Transverse colon (tissue), 4 donors: ENCODE data around the gene TPM1. TPM values are rescaled to one million over a fixed set of nuclear protein-coding genes. Genes with fewer than 3 reads are reported as not detected.
"Not testable (repeated sequence)": the region's sequence is repeated elsewhere in the genome, so short reads cannot be mapped to it uniquely, and the experiment has no call there.

ENCODE experiments used
- DNase-seq: peaks from one replicate; pipeline ENCODE4 v3.0.0-alpha.2; 2019
- H3K27ac ChIP-seq, 4 donors: fragments of 200-600 bp; sonication (generic); 2 replicates each; pipeline ENCODE4 v1.5.1; 2016 to 2018; ENCODE audit warnings: inconsistent platforms in 4 of 4
- H3K27me3 ChIP-seq: fragments of 200-600 bp; sonication (generic); 2 replicates; pipeline ENCODE4 v1.5.1; 2017; ENCODE audit warnings: inconsistent platforms
- H3K36me3 ChIP-seq, 4 donors: fragments of 200-600 bp; sonication (generic); 2 replicates each; pipeline ENCODE4 v1.5.1; 2017 to 2019; ENCODE audit warnings: inconsistent platforms in 4 of 4
- H3K4me1 ChIP-seq, 4 donors: fragments of 200-600 bp; sonication (generic); 2 replicates each; pipeline ENCODE4 v1.5.1; 2017 to 2020; ENCODE audit warnings: inconsistent platforms in 4 of 4
- H3K4me3 ChIP-seq, 4 donors: fragments of 200-600 bp; sonication (generic); 1 replicate in 1 of 4; 2 replicates in 3 of 4; pipeline versions ENCODE4 v1.5.1 to v1.6.1; 2017 to 2019; ENCODE audit warnings: inconsistent platforms in 4 of 4
- H3K9me3 ChIP-seq, 2 donors: fragments of 200-600 bp; sonication (generic); 2 replicates each; pipeline ENCODE4 v1.5.1; 2017 to 2019; ENCODE audit warnings: inconsistent platforms in 2 of 2
- CTCF ChIP-seq, 5 experiments: fragments of 200-600 bp in 3 of 5; fragments of 450-650 bp in 2 of 5; sonication (generic) in 3 of 5; IDR thresholded peaks; 1 replicate in 2 of 5; 2 replicates in 3 of 5; pipeline ENCODE4 v1.5.1; 2016 to 2017; ENCODE audit warnings: antibody characterized with exemption in 5 of 5, inconsistent platforms in 3 of 5, mild to moderate bottlenecking in 2 of 5, moderate library complexity in 1 of 5
- EP300 ChIP-seq: sonication (generic); formaldehyde crosslinking; IDR thresholded peaks from one replicate; pipeline ENCODE4 v1.6.1; 2017; ENCODE audit warnings: antibody characterized with exemption, low read depth
- POLR2A ChIP-seq: fragments of 450-650 bp; IDR thresholded peaks from one replicate; pipeline ENCODE4 v1.6.1; 2016; ENCODE audit warnings: antibody characterized with exemption, mild to moderate bottlenecking, moderate library complexity
- POLR2AphosphoS5 ChIP-seq, 3 donors: sonication (generic); formaldehyde crosslinking; IDR thresholded peaks; one replicate each; pipeline ENCODE4 v1.6.1; 2016; ENCODE audit warnings: antibody characterized with exemption in 3 of 3
- WGBS, 2 donors: methylation state at CpG; one replicate each; pipeline ENCODE4 v1.1.5; 2018; ENCODE audit warnings: low coverage in 1 of 2; 5-methylcytosine and 5-hydroxymethylcytosine counted together
- in situ Hi-C, 4 donors: fragments of 200-750 bp; cut with MboI; loops; one replicate each; pipeline versions ENCODE4 v1.15.0 to v1.15.1; 2017; ENCODE audit warnings: low sequenced_read_pairs in 3 of 4, low pct_ligation_motif_present in 1 of 4, low pct_unique_long_range_greater_than_20kb in 1 of 4
- intact Hi-C: fragments of 100-400 bp; cut with DNase I; formaldehyde crosslinking; loops from one replicate; pipeline ENCODE4 v1.15.1; 2023; ENCODE audit warnings: low total_unique reads
- total RNA-seq, 4 donors: library from RNA; depleted of rRNA; stranded (reverse); fragments of >200 nt; gene quantifications; one replicate each; pipeline ENCODE4 v1.1.0, GENCODE V29; 2016

TPM1 gene
- total RNA-seq, 4 donors from 2014 or later: 775 to 2,480 (median 1,140) TPM

- WGBS, 2 donors: 50 to 58% methylated on average over 1 to 2 of the region's 2 CpGs
- Histone ChIP-seq H3K36me3 (no peaks in the 10 kb centered on the region), H3K4me1 (peaks cover under 1 to 23% (median 3%) of the 10 kb centered on the region in 4 donors), H3K27ac (peak overlapping the region; percentile 28 to 54 (median 39)), H3K27me3 (no peaks in the 10 kb centered on the region), H3K4me3 (no peak overlapping the region), H3K9me3 (no peaks in the 10 kb centered on the region)
- DNase-seq: no peak
- intact Hi-C loops (loop anchor here (5.0 kb wide), 2 partner anchors 47 to 247 kb away; no protein-coding TSS in a partner anchor), in situ Hi-C loops (no loop called here)
- no peak for TF ChIP-seq CTCF (IDR thresholded peaks at IDR 0.05)
- no peak for TF ChIP-seq POLR2A
- TF ChIP-seq POLR2AphosphoS5 (IDR thresholded peaks at IDR 0.05): no peak
- no peak for TF ChIP-seq EP300
These were observed 52.0 kb downstream of the TPM1 start for GRCh38 chr15:63094495-63094931.

- in situ Hi-C loops (no loop called here), intact Hi-C loops (no loop called here)
- no peaks in the 10 kb centered on the region for H3K36me3 ChIP-seq
- no peak for TF ChIP-seq CTCF (IDR thresholded peaks at IDR 0.05)
- TF ChIP-seq EP300: no peak
- no peak for TF ChIP-seq POLR2A
- TF ChIP-seq POLR2AphosphoS5 (IDR thresholded peaks at IDR 0.05): no peak
- no peaks in the 10 kb centered on the region for H3K27me3 ChIP-seq
- no peak for DNase-seq
- peaks cover 0 to 21% (median 2%) of the 10 kb centered on the region in 4 donors for H3K4me1 ChIP-seq
- WGBS, 2 donors: 96 to 100% methylated on average over 1 to 4 of the region's 4 CpGs
- no peak overlapping the region for H3K4me3 ChIP-seq
- H3K27ac ChIP-seq: no peak overlapping the region
- H3K9me3 ChIP-seq: no peaks in the 10 kb centered on the region
These were observed 53.6 kb downstream of the TPM1 start for GRCh38 chr15:63096178-63096577.

GRCh38 chr15:63098901-63099300, 56.4 kb downstream of the TPM1 start:
- in situ Hi-C loops, H3K36me3 ChIP-seq, intact Hi-C loops, H3K4me3 ChIP-seq, H3K27ac ChIP-seq, H3K27me3 ChIP-seq, DNase-seq, H3K9me3 ChIP-seq: not testable (repeated sequence)
- 96% methylated on average over 11 of the region's 33 CpGs; no CpG with 5 or more reads in 1 of the 2 donors for WGBS, 2 donors
- H3K4me1 ChIP-seq: peaks cover 0 to 15% (median 2%) of the 10 kb centered on the region in 4 donors

GRCh38 chr15:63099581-63099980, 57.0 kb downstream of the TPM1 start:
- H3K4me3 ChIP-seq, H3K4me1 ChIP-seq, in situ Hi-C loops, H3K9me3 ChIP-seq, H3K27me3 ChIP-seq, DNase-seq, H3K36me3 ChIP-seq, intact Hi-C loops, H3K27ac ChIP-seq: not testable (repeated sequence)
- WGBS, 2 donors: 74 to 94% methylated on average over 2 to 5 of the region's 5 CpGs

- 84 to 86% methylated on average over 1 to 3 of the region's 3 CpGs for WGBS, 2 donors
These were observed 60.9 kb downstream of the TPM1 start for GRCh38 chr15:63103416-63103815.

More at GRCh38 chr15:63103416-63103815, 60.9 kb downstream of the TPM1 start:
- no peaks in the 10 kb centered on the region for H3K36me3 ChIP-seq
- in situ Hi-C loops (no loop called here), intact Hi-C loops (no loop called here)
- H3K4me3 ChIP-seq: no peak overlapping the region
- DNase-seq: no peak
- TF ChIP-seq CTCF (IDR thresholded peaks at IDR 0.05): no peak
- no peak for TF ChIP-seq POLR2A
- no peak for TF ChIP-seq POLR2AphosphoS5 (IDR thresholded peaks at IDR 0.05)
- TF ChIP-seq EP300: no peak
- H3K4me1 ChIP-seq: peaks cover 4 to 10% (median 9%) of the 10 kb centered on the region in 4 donors
- no peaks in the 10 kb centered on the region for H3K27me3 ChIP-seq
- no peaks in the 10 kb centered on the region for H3K9me3 ChIP-seq
- H3K27ac ChIP-seq: no peak overlapping the region
